ENCODE results near the gene GAMT. TPM values are rescaled to one million over a fixed set of nuclear protein-coding genes. Genes with fewer than 3 reads are reported as not detected.

Gene GAMT
- total and polyA plus RNA-seq, 2 of the 13 experiments (the other 11 are each of a cell fraction or from before 2014, with no cell fraction given): 115 to 124 TPM

DNA sequence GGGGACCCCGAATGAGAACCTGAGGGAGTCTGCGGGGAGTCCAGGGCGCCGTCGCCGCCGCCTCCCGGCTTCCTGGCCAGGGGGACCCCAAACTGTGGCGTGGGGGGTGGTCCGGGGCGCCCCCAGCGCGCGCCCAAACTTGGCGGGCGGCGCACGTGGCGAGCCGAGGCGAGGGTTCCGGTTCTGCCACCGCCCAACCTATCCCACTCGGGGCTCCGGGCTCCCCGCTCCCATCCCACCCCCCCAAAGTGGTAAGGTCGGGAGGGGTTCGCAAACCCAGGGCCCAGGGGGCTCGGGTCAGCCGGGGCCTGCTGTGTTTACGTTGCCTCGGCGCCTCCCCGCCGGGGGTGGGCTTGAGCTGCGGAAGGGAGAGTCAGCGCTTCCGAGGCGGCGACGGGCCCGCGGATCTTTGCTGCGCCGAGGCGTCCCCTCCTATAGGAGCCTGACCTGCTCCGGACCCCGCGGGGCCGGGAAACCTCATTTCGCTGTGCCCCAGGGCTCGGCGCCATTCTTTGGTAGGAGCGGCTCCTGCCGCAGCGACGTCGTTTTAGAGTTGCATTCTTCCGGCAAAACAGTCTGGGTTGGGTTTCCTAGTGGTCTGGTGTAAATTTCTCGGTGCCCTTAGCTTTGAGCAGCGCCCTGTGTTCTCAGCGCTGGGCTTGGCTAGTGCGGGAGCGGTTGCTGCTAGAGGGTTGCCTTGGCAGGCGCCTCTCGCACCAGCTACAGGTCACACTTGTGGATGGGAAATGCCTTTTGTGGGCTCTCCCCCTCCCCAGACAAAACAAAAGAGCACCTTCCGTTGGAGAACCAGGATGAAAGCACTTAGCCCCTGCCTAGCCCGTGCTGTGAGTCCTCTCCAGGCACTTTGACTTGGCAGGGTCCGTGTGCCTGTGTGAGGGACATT is 7.2 kb upstream of the GAMT start (continued):
- no peak for TF ChIP-seq ZNF326 (CRISPR knock-in tag; IDR thresholded peaks at IDR 0.05; ENCODE audit: borderline replicate concordance)

- CTCF ChIA-PET (ENCODE audit: low intra/inter-chr PET ratio, low total read pairs): interaction anchor here (0.6 kb wide), 1 partner anchor 96 kb away, joined by 3 read pairs; no protein-coding TSS in a partner anchor
- H3K27me3 ChIP-seq (ENCODE audit: control insufficient read depth in 1 of 2, insufficient read depth in 2 of 2, low read length in 2 of 2): no peaks in the 10 kb centered on the region; a peak in 2 of 5 replicates
- H3K27ac ChIP-seq (ENCODE audit: extremely low read length, insufficient read depth, low read length): peak within 1 kb of the TSS; percentile 91
- ATAC-seq (no peak), FAIRE-seq (no peak), DNase-seq (ENCODE audit: low spot score) (no peak)
- peaks cover 41% of the 10 kb centered on the region for H4K20me1 ChIP-seq (ENCODE audit: insufficient read depth, low read length)
- peak within 1 kb of the TSS; percentile 99 for H3K4me2 ChIP-seq (ENCODE audit: low read depth, low read length)
- no peaks in the 10 kb centered on the region for H3K9me3 ChIP-seq (ENCODE audit: low read length)
- intact Hi-C loops (cut with micrococcal nuclease; ENCODE audit: unreplicated experiment) (no loop called here), in situ Hi-C loops (cut with HindIII; ENCODE audit: extremely low pct_ligation_motif_present, low pct_unique_long_range_greater_than_20kb) (no loop called here)
- H3K9ac ChIP-seq (ENCODE audit: insufficient read depth, low read depth, low read length): peak within 1 kb of the TSS; percentile 96
- TSS peak; percentile 57 for BruUV-seq (replicated peaks)
- H2AFZ ChIP-seq (ENCODE audit: low read length): no peak within 1 kb of the TSS
- peaks cover 49% of the 10 kb centered on the region for H3K79me2 ChIP-seq (ENCODE audit: insufficient read depth, low read length)
- H3K4me3 ChIP-seq (replicated peaks in 1 of 3; ENCODE audit: insufficient read depth in 1 of 3, low read depth in 2 of 3, low read length in 3 of 3): peak within 1 kb of the TSS; percentile 88 to 95 (median 90)
- no CpG with 5 or more reads among the region's 121 CpGs for WGBS (ENCODE audit: low lambda C conversion rate)
- peaks cover 3 to 17% of the 10 kb centered on the region in 2 experiments; a peak in 4 of 5 replicates for H3K36me3 ChIP-seq (replicated peaks in 1 of 2; ENCODE audit: control insufficient read depth in 1 of 2, insufficient read depth in 2 of 2, low read length in 2 of 2)
- peaks cover 58% of the 10 kb centered on the region for H3K4me1 ChIP-seq (ENCODE audit: insufficient read depth, low read length)
- POLR2A ChIA-PET: interaction anchor here (1.3 kb wide), 1 partner anchor 17 kb away, joined by 5 read pairs; no protein-coding TSS in a partner anchor
- TF ChIP-seq ZFP41 (CRISPR knock-in tag; IDR thresholded peaks at IDR 0.05; ENCODE audit: borderline replicate concordance) (no peak), MBNL3 (CRISPR knock-in tag; conservative IDR thresholded peaks at IDR 0.05) (no peak), TCF12 (IDR thresholded peaks at IDR 0.05) (no peak), TCF12 (CRISPR knock-in tag; IDR thresholded peaks at IDR 0.05) (0 out of 2 replicates have a peak, but pooled peaks have one; percentile 12), KDM5A (IDR thresholded peaks at IDR 0.05; ENCODE audit: borderline replicate concordance, low read length) (no peak), TAF1 (CRISPR knock-in tag; IDR thresholded peaks at IDR 0.05) (no peak), BRD4 (CRISPR knock-in tag; IDR thresholded peaks at IDR 0.05) (no peak), ZNF451 (CRISPR knock-in tag; IDR thresholded peaks at IDR 0.05) (peak; percentile 36; the same call in 1 of the 2 replicates), KAT8 (CRISPR knock-in tag; IDR thresholded peaks at IDR 0.05) (no peak), PHF21A (CRISPR knock-in tag; IDR thresholded peaks at IDR 0.05) (peak; percentile 6; the same call in 1 of the 2 replicates), RBFOX2 (IDR thresholded peaks at IDR 0.05; ENCODE audit: low read depth, low read length) (peak; percentile 39), ZFX (CRISPR knock-in tag; IDR thresholded peaks at IDR 0.05; ENCODE audit: low read depth) (peak; percentile 30), ZNF232 (CRISPR knock-in tag; IDR thresholded peaks at IDR 0.05; ENCODE audit: borderline replicate concordance) (no peak), POLR2G (IDR thresholded peaks at IDR 0.05; ENCODE audit: low read depth, low read length) (0 out of 2 replicates have a peak, but pooled peaks have one; percentile 6), IRF2 (CRISPR knock-in tag; IDR thresholded peaks at IDR 0.05) (no peak), ELF1 (CRISPR knock-in tag; IDR thresholded peaks at IDR 0.05) (0 out of 2 replicates have a peak, but pooled peaks have one; percentile 1)
- TF ChIP-seq, protein P1, sequence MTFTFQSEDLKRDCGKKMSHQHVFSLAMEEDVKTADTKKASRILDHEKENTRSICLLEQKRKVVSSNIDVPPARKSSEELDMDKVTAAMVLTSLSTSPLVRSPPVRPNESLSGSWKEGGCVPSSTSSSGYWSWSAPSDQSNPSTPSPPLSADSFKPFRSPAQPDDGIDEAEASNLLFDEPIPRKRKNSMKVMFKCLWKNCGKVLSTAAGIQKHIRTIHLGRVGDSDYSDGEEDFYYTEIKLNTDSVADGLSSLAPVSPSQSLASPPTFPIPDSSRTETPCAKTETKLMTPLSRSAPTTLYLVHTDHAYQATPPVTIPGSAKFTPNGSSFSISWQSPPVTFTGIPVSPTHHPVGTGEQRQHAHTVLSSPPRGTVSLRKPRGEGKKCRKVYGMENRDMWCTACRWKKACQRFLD (CRISPR knock-in tag; IDR thresholded peaks at IDR 0.05; ENCODE audit: borderline replicate concordance): no peak; the same call in 1 of the 2 replicates
- TF ChIP-seq, protein P2, sequence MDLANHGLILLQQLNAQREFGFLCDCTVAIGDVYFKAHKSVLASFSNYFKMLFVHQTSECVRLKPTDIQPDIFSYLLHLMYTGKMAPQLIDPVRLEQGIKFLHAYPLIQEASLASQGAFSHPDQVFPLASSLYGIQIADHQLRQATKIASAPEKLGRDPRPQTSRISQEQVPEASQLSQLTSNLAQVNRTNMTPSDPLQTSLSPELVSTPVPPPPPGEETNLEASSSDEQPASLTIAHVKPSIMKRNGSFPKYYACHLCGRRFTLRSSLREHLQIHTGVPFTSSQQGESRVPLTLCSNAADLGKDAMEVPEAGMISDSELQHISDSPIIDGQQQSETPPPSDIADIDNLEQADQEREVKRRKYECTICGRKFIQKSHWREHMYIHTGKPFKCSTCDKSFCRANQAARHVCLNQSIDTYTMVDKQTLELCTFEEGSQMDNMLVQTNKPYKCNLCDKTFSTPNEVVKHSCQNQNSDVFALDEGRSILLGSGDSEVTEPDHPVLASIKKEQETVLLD (CRISPR knock-in tag; IDR thresholded peaks at IDR 0.05; ENCODE audit: low read depth): 0 out of 2 replicates have a peak, but pooled peaks have one; percentile 42
These were observed 6.4 kb upstream of the GAMT start, which contains the start of gene DAZAP1 for GRCh38 chr19:1407528-1408299. Gene DAZAP1, plus strand, starts transcription at chr19:1407586. Its CDS starts 188 bp downstream, at chr19:1407774.

Measured in HepG2 (cell line).